Naive thymus-derived CD4-positive, alpha-beta T cell (primary cell): ENCODE measurements around the gene ALKBH6. TPM values are rescaled to one million over a fixed set of nuclear protein-coding genes. Genes with fewer than 3 reads are reported as not detected.

Experiments
- ATAC-seq: fragments of 150-1000 bp; cut with Tn5 transposase; 2 replicates; pipeline ENCODE4 v1.10.0; 2021; ENCODE audit warnings: mild to moderate bottlenecking, moderate library complexity
- CTCF ChIA-PET: fragments of 350-600 bp; sonication (Branson Sonifier 250); formaldehyde crosslinking; loops from one replicate; lab custom pipeline; 2021; ENCODE audit warnings: antibody characterized with exemption; lab: Charles Lee
- POLR2A ChIA-PET: fragments of 350-600 bp; sonication (Branson Sonifier 250); formaldehyde crosslinking; loops from one replicate; lab custom pipeline; 2021; ENCODE audit warnings: antibody characterized with exemption, inconsistent platforms; lab: Charles Lee
- DNase-seq, 9 donors: peaks; one replicate each; pipeline versions ENCODE4 v3.0.0 to v3.0.0-alpha.2; 2020 to 2022; ENCODE audit warnings: mixed read lengths in 1 of 9
- H3K27ac ChIP-seq: one replicate; pipeline ENCODE4 v1.7.0; 2013; ENCODE audit warnings: mild to moderate bottlenecking, low read depth, low read length, moderate library complexity
- H3K27me3 ChIP-seq, 2 donors: one replicate each; pipeline ENCODE4 v1.7.0; 2013; ENCODE audit warnings: low read length in 2 of 2, mild to moderate bottlenecking in 2 of 2, moderate library complexity in 2 of 2; ENCODE audit not compliant: control insufficient read depth in 2 of 2, insufficient read depth in 2 of 2
- H3K36me3 ChIP-seq, 3 experiments: 1 replicate in 2 of 3; 2 replicates in 1 of 3; pipeline ENCODE4 v1.7.0; 2013; ENCODE audit warnings: low read length in 3 of 3, mild to moderate bottlenecking in 3 of 3, moderate library complexity in 1 of 3; ENCODE audit not compliant: insufficient read depth in 3 of 3, control insufficient read depth in 2 of 3
- H3K4me1 ChIP-seq, 2 donors: one replicate each; pipeline ENCODE4 v1.7.0; 2013; ENCODE audit warnings: low read length in 2 of 2, mild to moderate bottlenecking in 2 of 2, moderate library complexity in 1 of 2; ENCODE audit not compliant: control insufficient read depth in 2 of 2, insufficient read depth in 2 of 2
- H3K4me3 ChIP-seq: 2 replicates; pipeline ENCODE4 v1.7.0; 2013; ENCODE audit warnings: mild to moderate bottlenecking, low read length
- H3K9me3 ChIP-seq, 3 experiments: 1 replicate in 2 of 3; 2 replicates in 1 of 3; pipeline ENCODE4 v1.7.0; 2013; ENCODE audit warnings: low read length in 3 of 3; ENCODE audit not compliant: control insufficient read depth in 2 of 3
- H3K27ac Mint-ChIP-seq, 9 donors: one replicate each; pipeline ENCODE4 v1.8.0; 2020 to 2022; ENCODE audit warnings: mixed read lengths in 9 of 9, mild to moderate bottlenecking in 8 of 9, moderate library complexity in 5 of 9, inconsistent platforms in 2 of 9
- H3K27me3 Mint-ChIP-seq, 5 donors: one replicate each; pipeline ENCODE4 v1.8.0; 2021 to 2022; ENCODE audit warnings: mixed read lengths in 5 of 5, mild to moderate bottlenecking in 1 of 5
- H3K36me3 Mint-ChIP-seq, 5 donors: one replicate each; pipeline ENCODE4 v1.8.0; 2020 to 2022; ENCODE audit warnings: mixed read lengths in 5 of 5, mild to moderate bottlenecking in 3 of 5, inconsistent platforms in 1 of 5
- H3K4me1 Mint-ChIP-seq, 7 donors: one replicate each; pipeline ENCODE4 v1.8.0; 2020 to 2022; ENCODE audit warnings: mixed read lengths in 7 of 7, mild to moderate bottlenecking in 3 of 7, inconsistent platforms in 1 of 7
- H3K4me3 Mint-ChIP-seq, 10 donors: one replicate each; pipeline ENCODE4 v1.8.0; 2020 to 2022; ENCODE audit warnings: mild to moderate bottlenecking in 10 of 10, mixed read lengths in 10 of 10, moderate library complexity in 6 of 10, inconsistent platforms in 2 of 10
- H3K9me3 Mint-ChIP-seq, 11 donors: one replicate each; pipeline ENCODE4 v1.8.0; 2020 to 2022; ENCODE audit warnings: mixed read lengths in 11 of 11, mild to moderate bottlenecking in 4 of 11, inconsistent platforms in 1 of 11, moderate library complexity in 1 of 11
- intact Hi-C, 2 donors: fragments of 100-400 bp; cut with micrococcal nuclease; formaldehyde crosslinking; loops; one replicate each; pipeline ENCODE4 v1.15.1; 2023
- polyA plus RNA-seq, 2 donors: library from polyadenylated mRNA; unstranded; fragments of 300-500 nt; fragmentation: Illumina TruSeq; gene quantifications; one replicate each; pipeline ENCODE4 v1.2.3, GENCODE V29; 2021
- total RNA-seq, 6 experiments: library from RNA in 5 of 6; stranded (reverse) in 5 of 6; gene quantifications; 1 replicate in 5 of 6; 2 replicates in 1 of 6; pipeline ENCODE4 v1.2.3 and lab custom pipeline; 2021 to 2026

The ALKBH6 gene
- total and polyA plus RNA-seq, 7 experiments from 2014 or later = 19.1 to 60.6 (median 44.5) TPM

DNA sequence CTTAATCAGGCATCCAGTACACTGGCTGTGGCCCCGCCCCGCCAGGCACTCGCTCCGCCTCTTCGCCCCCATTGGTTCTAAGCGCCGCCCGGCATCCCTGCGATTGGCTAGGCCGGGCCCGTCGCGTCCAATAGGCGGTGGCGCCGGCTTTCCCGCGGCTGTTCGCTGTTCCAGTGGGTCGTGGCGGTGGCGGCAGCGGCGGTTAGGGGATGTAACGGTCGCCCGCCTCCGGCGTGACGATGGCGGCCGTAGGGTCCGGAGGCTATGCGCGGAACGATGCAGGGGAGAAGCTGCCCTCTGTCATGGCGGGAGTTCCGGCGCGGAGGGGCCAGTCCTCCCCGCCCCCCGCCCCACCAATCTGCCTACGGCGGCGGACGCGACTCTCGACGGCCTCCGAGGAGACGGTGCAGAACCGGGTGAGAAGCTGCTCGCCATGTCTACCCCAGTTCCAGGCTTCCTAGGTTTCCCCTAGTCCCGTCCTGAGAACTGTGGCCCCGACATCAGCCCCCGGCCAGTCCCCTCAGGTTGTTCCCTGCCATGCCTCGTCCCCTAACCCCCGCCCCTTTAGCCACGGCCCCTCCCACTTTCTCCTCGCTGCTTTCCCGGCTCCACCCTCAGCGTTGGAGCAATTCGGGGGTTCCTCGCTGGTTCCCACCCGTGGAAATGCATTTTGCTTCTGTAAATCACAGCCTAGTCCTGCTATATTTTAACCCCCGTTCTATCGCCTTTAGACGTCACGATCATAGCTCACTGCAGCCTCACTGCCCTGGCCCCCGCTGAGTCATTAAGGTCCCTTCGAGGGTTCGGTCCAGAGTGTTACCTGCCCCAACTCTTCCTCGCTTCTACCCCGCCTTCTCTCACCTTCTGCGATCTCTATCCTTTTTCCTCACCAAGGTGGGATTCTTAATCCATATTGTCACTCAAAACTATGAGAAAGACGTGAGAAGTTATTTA lies 41.0 kb upstream of the ALKBH6 start, which contains the start of gene WDR62:
Gene WDR62, plus strand, starts transcription at position 165 of the 954 bp plus-strand sequence. Its CDS starts 75 bp downstream, at position 240.
- intact Hi-C loops = loop anchor here (1.0 to 10.0 kb wide), 24 partner anchors 41 to 1724 kb away; partner anchors contain the start of genes ALKBH6 (in 2 of the 2), ARHGAP33 (in 2 of the 2), LIN37 (in 2 of the 2) and SDHAF1 (in 2 of the 2)
- Mint-ChIP-seq H3K36me3 (peaks cover 0 to 5% (median 4%) of the 10 kb centered on the region in 5 donors), H3K9me3 (peaks cover 0 to 2% (median 0%) of the 10 kb centered on the region in 11 donors), H3K4me1 (peaks cover 6 to 43% (median 33%) of the 10 kb centered on the region in 7 donors), H3K27me3 (no peaks in the 10 kb centered on the region), H3K4me3 (peak within 1 kb of the TSS; percentile 91 to 100 (median 99)), H3K27ac (peak within 1 kb of the TSS; percentile 94 to 100 (median 98))
- Histone ChIP-seq H3K36me3 (no peaks in the 10 kb centered on the region), H3K27me3 (no peaks in the 10 kb centered on the region), H3K9me3 (no peaks in the 10 kb centered on the region), H3K4me3 (peak within 1 kb of the TSS; percentile 84), H3K27ac (peak within 1 kb of the TSS; percentile 83), H3K4me1 (peaks cover 8 to 10% of the 10 kb centered on the region in 2 donors)
- ChIA-PET CTCF (interaction anchor here (0.6 to 1.3 kb wide), 4 partner anchors 58 to 114 kb away, joined by 3 to 4 read pairs (median 4); no protein-coding TSS in a partner anchor), POLR2A (interaction anchor here (0.5 to 2.7 kb wide), 8 partner anchors 41 to 152 kb away, joined by 3 to 12 read pairs (median 4); partner anchors contain the start of genes ALKBH6, POLR2I, SYNE4 and TBCB)
- peak; percentile 84 for ATAC-seq
- peak in 3 of 9 donors; percentile 90 to 96 (median 95) for DNase-seq

DNA sequence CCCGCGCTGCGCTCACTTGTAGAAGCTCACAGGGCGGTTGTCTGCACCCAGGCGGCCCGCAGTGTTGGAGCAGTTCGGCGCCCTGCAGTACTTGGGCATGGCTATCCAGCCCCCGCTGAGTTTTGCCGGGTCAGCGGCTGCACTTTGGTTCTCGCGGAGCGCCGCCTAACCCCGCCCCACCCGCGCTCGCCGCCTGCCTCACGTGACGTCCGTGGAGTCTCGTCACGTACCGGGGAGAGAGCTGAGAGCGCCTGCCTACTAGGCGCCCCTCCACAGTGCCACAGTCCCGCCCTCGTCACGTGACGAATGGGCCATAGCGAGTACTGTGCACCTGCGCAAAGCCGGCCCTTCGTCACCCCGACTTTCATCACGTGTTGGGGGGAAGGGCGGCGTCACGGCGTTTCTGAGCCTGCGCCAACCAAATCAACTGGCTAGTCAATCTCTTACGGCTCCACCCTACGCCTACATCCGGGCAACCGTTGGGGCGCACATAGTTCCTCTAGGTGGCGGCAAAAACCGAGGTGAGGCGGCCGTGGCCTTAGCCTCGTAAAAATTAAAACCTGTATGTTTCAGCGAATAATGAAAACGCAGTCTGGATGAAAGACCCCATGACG lies 40.2 kb upstream of the ALKBH6 start, which contains the start of gene THAP8:
Gene THAP8, minus strand, starts transcription at position 167 of the 614 bp plus-strand sequence. Its CDS starts 68 bp downstream, at position 99.
- intact Hi-C loops = loop anchor here (1.0 to 10.0 kb wide), 24 partner anchors 40 to 1725 kb away; partner anchors contain the start of genes ALKBH6 (in 2 of the 2), ARHGAP33 (in 2 of the 2), LIN37 (in 2 of the 2) and SDHAF1 (in 2 of the 2)
- peaks cover 0 to 2% (median 0%) of the 10 kb centered on the region in 11 donors for H3K9me3 Mint-ChIP-seq
- no peaks in the 10 kb centered on the region for H3K27me3 Mint-ChIP-seq
- no peaks in the 10 kb centered on the region for H3K27me3 ChIP-seq
- peaks cover 6 to 43% (median 34%) of the 10 kb centered on the region in 7 donors for H3K4me1 Mint-ChIP-seq
- DNase-seq (peak; percentile 96 to 100 (median 100)), ATAC-seq (peak; percentile 91)
- peaks cover 8 to 10% of the 10 kb centered on the region in 2 donors for H3K4me1 ChIP-seq
- POLR2A ChIA-PET = interaction anchor here (0.5 to 2.7 kb wide), 16 partner anchors 17 to 352 kb away, joined by 3 to 12 read pairs (median 4); partner anchors contain the start of genes ALKBH6, KMT2B, POLR2I and SYNE4
- H3K36me3 ChIP-seq = no peaks in the 10 kb centered on the region
- H3K9me3 ChIP-seq = no peaks in the 10 kb centered on the region
- peaks cover 0 to 7% (median 5%) of the 10 kb centered on the region in 5 donors for H3K36me3 Mint-ChIP-seq
- H3K27ac Mint-ChIP-seq = peak within 1 kb of the TSS; percentile 94 to 100 (median 98)
- CTCF ChIA-PET = interaction anchor here (0.9 to 1.3 kb wide), 4 partner anchors 57 to 115 kb away, joined by 3 to 4 read pairs (median 4); no protein-coding TSS in a partner anchor
- peak within 1 kb of the TSS; percentile 91 to 100 (median 99) for H3K4me3 Mint-ChIP-seq
- H3K4me3 ChIP-seq = peak within 1 kb of the TSS; percentile 84
- H3K27ac ChIP-seq = peak within 1 kb of the TSS; percentile 83

DNA sequence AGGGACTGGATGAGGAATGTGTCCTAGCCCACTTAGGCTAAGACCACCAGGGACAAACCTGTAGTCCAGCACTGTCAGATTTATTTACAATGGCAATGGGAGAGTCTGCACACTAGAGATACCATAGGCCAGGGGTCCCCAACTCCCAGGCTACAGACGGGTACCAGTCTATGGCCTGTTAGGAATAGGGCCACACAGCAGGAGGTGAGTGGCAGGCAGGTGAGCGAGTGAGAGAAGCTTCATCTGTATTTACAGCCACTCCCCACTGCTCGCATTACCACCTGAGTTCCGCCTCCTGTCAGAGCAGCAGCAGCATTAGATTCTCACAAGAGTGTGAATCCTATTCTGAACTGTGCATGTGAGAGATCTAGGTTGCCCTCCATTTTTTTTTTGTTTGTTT lies 37.6 kb upstream of the ALKBH6 start:
- no peak for ATAC-seq
- Mint-ChIP-seq H3K27ac (peak overlapping the region in 4 of 9 donors; percentile 6 to 39 (median 18)), H3K27me3 (no peaks in the 10 kb centered on the region), H3K9me3 (peaks cover 0 to 2% (median 0%) of the 10 kb centered on the region in 11 donors), H3K4me1 (peaks cover 6 to 43% (median 33%) of the 10 kb centered on the region in 7 donors), H3K36me3 (peaks cover 0 to 7% (median 5%) of the 10 kb centered on the region in 5 donors), H3K4me3 (peak overlapping the region in 6 of 10 donors; percentile 1 to 66 (median 20))
- H3K36me3 ChIP-seq = no peaks in the 10 kb centered on the region
- peaks cover 8 to 10% of the 10 kb centered on the region in 2 donors for H3K4me1 ChIP-seq
- no peaks in the 10 kb centered on the region for H3K9me3 ChIP-seq
- no peaks in the 10 kb centered on the region for H3K27me3 ChIP-seq
- intact Hi-C loops = loop anchor here (5.0 to 10.0 kb wide), 5 partner anchors 169 to 1166 kb away; partner anchors contain the start of genes ARHGAP33 (in 1 of the 2), ETV2 (in 1 of the 2), ZBTB32 (in 1 of the 2) and ZNF383 (in 1 of the 2)
- CTCF ChIA-PET = no interaction called here
- DNase-seq = no peak
- POLR2A ChIA-PET = no interaction called here
- no peak overlapping the region for H3K27ac ChIP-seq
- H3K4me3 ChIP-seq = no peak overlapping the region

DNA sequence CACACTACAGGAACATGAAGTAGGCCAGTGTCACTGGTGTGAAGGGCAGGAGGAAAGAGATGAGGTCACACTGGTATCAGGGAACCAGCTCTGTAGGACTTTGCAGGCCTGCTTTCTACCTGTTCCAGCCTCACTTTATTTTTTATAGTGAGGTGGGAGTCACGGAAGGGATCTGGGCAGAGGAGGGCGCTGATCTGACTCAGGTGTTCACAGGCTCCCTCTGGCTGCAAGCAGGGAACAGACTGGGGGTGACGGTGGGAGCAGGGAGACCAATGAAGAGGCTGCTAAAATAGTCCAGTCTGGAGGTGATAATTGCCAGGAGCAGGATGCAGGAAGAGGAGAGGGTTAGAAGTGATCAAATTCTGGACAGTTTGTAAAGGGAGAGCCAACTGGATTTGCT lies 37.2 kb upstream of the ALKBH6 start:
- H3K27ac ChIP-seq = no peak overlapping the region
- Mint-ChIP-seq H3K4me3 (peak overlapping the region in 9 of 10 donors; percentile 1 to 63 (median 26)), H3K4me1 (peaks cover 6 to 40% (median 31%) of the 10 kb centered on the region in 7 donors)

DNA sequence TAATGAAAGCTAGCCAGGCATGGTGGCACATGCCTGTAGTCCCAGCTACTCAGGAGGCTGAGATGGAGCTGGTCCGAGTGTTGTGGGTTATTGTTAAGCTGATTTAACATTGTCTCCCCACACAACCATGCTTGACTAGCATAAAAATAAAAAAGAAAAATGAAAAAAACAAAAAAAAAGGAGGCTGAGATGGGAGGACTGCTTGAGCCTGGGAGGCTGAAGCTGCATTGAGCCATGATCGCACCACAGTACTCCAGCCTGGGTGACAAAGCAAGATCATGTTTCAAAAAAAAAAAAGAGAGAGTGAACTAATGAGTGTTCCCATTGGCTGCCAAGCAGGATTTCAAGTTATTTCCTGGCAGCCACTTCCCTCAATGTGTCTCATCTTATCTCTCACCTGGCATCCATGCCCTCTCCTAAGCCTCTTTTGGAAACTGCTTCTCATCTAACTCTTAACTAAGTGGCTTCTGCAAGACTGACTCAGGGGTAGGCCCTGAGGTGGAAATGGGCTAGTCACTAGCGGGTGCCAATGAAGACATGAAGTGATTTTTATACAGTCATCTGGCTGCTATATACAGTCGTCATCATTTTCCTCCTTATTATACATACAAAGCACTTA lies 35.2 kb upstream of the ALKBH6 start:
- H3K9me3 Mint-ChIP-seq = peaks cover 0 to under 1% (median 0%) of the 10 kb centered on the region in 11 donors
- Histone ChIP-seq H3K4me1 (peaks cover 0 to 3% of the 10 kb centered on the region in 2 donors), H3K9me3 (no peaks in the 10 kb centered on the region), H3K4me3 (no peak overlapping the region), H3K36me3 (peaks cover 0 to 5% (median 0%) of the 10 kb centered on the region in 3 experiments), H3K27me3 (no peaks in the 10 kb centered on the region), H3K27ac (no peak overlapping the region)
- no peak overlapping the region for H3K27ac Mint-ChIP-seq
- ChIA-PET CTCF (no interaction called here), POLR2A (no interaction called here)
- H3K36me3 Mint-ChIP-seq = peaks cover 5 to 18% (median 14%) of the 10 kb centered on the region in 5 donors
- H3K4me1 Mint-ChIP-seq = peaks cover 0 to 34% (median 22%) of the 10 kb centered on the region in 7 donors
- no peak overlapping the region for H3K4me3 Mint-ChIP-seq
- DNase-seq = no peak
- intact Hi-C loops = no loop called here
- ATAC-seq = no peak
- no peaks in the 10 kb centered on the region for H3K27me3 Mint-ChIP-seq

More for the DNA sequence above, 37.2 kb upstream of the ALKBH6 start:
- intact Hi-C loops = loop anchor here (5.0 to 10.0 kb wide), 5 partner anchors 169 to 1166 kb away; partner anchors contain the start of genes ARHGAP33 (in 1 of the 2), ETV2 (in 1 of the 2), ZBTB32 (in 1 of the 2) and ZNF383 (in 1 of the 2)
- Histone ChIP-seq H3K4me1 (peaks cover 8 to 10% of the 10 kb centered on the region in 2 donors), H3K27me3 (no peaks in the 10 kb centered on the region), H3K4me3 (no peak overlapping the region), H3K9me3 (no peaks in the 10 kb centered on the region), H3K36me3 (no peaks in the 10 kb centered on the region)
- DNase-seq = no peak
- Mint-ChIP-seq H3K9me3 (peaks cover 0 to 2% (median 0%) of the 10 kb centered on the region in 11 donors), H3K27me3 (no peaks in the 10 kb centered on the region), H3K27ac (peak overlapping the region in 7 of 9 donors; percentile 6 to 52 (median 39)), H3K36me3 (peaks cover 0 to 9% (median 5%) of the 10 kb centered on the region in 5 donors)
- ChIA-PET CTCF (no interaction called here), POLR2A (no interaction called here)
- ATAC-seq = no peak
